Neutrophil (primary cell): ENCODE data around the gene OSGIN1.

ENCODE experiments used
- H3K27ac ChIP-seq: fragments of 200-600 bp; sonication (generic); 2 replicates; pipeline ENCODE4 v1.5.1; 2016; ENCODE audit warnings: mild to moderate bottlenecking, moderate library complexity
- H3K27me3 ChIP-seq: fragments of 200-600 bp; sonication (generic); 2 replicates; pipeline ENCODE4 v1.6.0; 2016; ENCODE audit warnings: mild to moderate bottlenecking
- H3K36me3 ChIP-seq: fragments of 200-600 bp; sonication (generic); 2 replicates; pipeline ENCODE4 v1.5.1; 2017
- H3K4me1 ChIP-seq, 2 experiments: fragments of 200-600 bp in 1 of 2; sonication (generic) in 1 of 2; 1 replicate in 1 of 2; 2 replicates in 1 of 2; pipeline versions ENCODE4 v1.5.1 to v1.6.1; 2013 to 2016; ENCODE audit warnings: low read depth in 1 of 2, low read length in 1 of 2, mild to moderate bottlenecking in 1 of 2, moderate library complexity in 1 of 2; ENCODE audit not compliant: control insufficient read depth in 1 of 2, insufficient read depth in 1 of 2
- H3K4me3 ChIP-seq, 2 experiments: fragments of 200-600 bp in 1 of 2; sonication (generic) in 1 of 2; 1 replicate in 1 of 2; 2 replicates in 1 of 2; pipeline ENCODE4 v1.5.1; 2013 to 2016; ENCODE audit warnings: low read depth in 1 of 2, low read length in 1 of 2, mild to moderate bottlenecking in 1 of 2, moderate library complexity in 1 of 2
- H3K9me3 ChIP-seq: fragments of 200-600 bp; sonication (generic); 2 replicates; pipeline ENCODE4 v1.5.1; 2016
- TF ChIP-seq, protein P1 (sequence below): fragments of 200-600 bp; sonication (generic); IDR thresholded peaks from 2 replicates; pipeline ENCODE4 v1.5.1; 2016; ENCODE audit warnings: antibody characterized with exemption

The OSGIN1 gene

DNA sequence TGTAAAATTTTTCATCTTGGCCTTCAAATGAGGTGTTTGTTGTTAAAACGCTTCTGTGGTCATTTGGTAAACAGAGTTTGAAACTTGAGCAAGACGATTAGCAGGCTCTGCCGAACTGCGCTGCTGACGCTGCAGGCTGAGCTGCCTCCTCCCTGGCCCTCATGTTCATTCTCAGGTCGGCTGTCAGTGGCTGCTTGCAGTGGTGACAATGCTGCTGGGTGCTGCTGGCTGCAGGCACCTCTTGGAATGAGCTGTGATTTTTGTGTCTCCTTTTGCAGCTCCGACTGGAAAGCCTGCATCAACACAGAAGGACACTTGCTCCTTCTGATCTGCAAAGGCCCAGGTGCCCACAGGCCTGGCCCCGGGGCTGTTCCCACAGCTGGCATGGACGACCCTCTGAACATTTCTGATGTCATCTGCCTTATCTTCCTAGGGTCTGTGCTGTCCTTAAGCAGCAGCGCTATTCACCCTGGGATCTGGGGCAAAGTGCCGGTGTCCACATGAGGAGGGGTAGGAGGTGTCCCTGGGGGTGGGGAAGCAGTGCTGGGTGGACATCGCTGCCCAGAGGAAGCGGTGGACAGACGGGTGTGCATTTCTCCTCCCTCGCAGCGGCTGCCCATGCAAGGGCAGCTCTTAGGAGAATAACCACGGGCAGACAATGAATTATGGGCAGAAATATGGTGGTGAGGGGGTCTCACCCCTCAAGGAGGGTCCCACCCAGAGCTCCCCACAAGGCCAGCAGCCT, 23.1 kb upstream of the OSGIN1 start:
- Histone ChIP-seq H3K27me3 (no peaks in the 10 kb centered on the region), H3K36me3 (peaks cover under 1% of the 10 kb centered on the region), H3K27ac (no peak overlapping the region), H3K4me1 (no peaks in the 10 kb centered on the region), H3K9me3 (no peaks in the 10 kb centered on the region), H3K4me3 (no peak overlapping the region)
- TF ChIP-seq, protein P1, sequence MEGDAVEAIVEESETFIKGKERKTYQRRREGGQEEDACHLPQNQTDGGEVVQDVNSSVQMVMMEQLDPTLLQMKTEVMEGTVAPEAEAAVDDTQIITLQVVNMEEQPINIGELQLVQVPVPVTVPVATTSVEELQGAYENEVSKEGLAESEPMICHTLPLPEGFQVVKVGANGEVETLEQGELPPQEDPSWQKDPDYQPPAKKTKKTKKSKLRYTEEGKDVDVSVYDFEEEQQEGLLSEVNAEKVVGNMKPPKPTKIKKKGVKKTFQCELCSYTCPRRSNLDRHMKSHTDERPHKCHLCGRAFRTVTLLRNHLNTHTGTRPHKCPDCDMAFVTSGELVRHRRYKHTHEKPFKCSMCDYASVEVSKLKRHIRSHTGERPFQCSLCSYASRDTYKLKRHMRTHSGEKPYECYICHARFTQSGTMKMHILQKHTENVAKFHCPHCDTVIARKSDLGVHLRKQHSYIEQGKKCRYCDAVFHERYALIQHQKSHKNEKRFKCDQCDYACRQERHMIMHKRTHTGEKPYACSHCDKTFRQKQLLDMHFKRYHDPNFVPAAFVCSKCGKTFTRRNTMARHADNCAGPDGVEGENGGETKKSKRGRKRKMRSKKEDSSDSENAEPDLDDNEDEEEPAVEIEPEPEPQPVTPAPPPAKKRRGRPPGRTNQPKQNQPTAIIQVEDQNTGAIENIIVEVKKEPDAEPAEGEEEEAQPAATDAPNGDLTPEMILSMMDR, result no peak

DNA sequence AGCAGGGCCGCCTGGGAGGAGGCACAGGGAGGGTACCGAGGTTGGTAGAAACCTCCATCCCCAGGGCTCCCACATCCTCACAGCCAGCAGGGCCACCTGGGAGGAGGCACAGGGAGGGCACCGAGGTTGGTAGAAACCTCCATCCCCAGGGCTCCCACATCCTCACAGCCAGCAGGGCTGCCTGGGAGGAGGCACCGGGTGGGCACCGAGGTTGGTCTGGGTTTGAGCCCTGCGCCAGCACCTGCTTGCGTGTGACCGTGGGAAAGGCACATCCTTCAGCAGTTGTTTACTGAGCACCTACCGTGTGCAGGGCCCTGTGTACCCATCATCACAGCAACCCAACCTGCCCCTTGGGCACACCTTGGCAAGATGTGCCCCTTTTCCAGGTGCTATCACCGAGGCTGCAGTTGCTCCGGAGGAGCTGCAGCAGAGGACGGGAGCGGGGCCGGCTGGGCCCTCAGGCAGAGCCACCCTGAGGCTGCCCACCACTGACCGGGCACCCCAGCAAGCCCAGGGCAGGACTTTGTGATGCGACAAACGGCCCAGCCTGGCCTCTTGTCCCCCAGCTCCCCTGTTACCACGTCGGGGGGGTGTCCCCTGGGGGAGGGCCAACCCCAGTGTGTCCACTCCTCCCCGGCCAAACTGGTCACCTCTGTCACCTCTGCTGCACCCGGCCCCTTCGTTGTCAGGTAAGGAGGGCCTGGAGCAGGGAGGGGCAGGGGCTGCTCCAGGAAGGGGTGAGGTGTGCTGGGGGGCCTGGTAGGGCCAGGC, 22.1 kb upstream of the OSGIN1 start:
- Histone ChIP-seq H3K27ac (no peak overlapping the region), H3K27me3 (no peaks in the 10 kb centered on the region), H3K4me1 (no peaks in the 10 kb centered on the region), H3K36me3 (no peaks in the 10 kb centered on the region), H3K9me3 (no peaks in the 10 kb centered on the region), H3K4me3 (no peak overlapping the region)
- TF ChIP-seq, protein P1, result no peak

DNA sequence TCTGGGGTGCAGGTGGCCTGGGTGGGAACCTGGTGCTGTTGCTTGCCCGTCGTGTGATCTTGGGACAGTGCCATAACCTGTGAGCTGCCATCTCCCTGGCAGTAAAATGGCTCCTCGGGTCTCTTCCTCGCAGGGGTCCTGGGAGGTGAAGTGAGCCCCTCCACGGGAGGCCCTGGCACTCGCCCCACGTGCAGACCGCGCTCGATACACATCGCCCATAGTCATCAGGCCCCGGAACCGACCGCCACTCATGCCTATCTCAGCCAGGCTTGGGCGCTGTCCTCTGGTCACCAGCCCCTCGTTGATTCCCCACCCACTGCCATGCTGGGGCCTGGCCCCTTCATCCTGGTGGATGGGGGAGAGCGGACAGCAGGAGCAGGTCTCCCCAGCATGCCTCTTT, 21.5 kb upstream of the OSGIN1 start:
- H3K27me3 ChIP-seq, result no peaks in the 10 kb centered on the region
- H3K27ac ChIP-seq, result no peak overlapping the region
- H3K36me3 ChIP-seq, result no peaks in the 10 kb centered on the region
- no peaks in the 10 kb centered on the region for H3K9me3 ChIP-seq
- TF ChIP-seq, protein P1, result no peak
- H3K4me1 ChIP-seq, result no peaks in the 10 kb centered on the region
- H3K4me3 ChIP-seq, result no peak overlapping the region

DNA sequence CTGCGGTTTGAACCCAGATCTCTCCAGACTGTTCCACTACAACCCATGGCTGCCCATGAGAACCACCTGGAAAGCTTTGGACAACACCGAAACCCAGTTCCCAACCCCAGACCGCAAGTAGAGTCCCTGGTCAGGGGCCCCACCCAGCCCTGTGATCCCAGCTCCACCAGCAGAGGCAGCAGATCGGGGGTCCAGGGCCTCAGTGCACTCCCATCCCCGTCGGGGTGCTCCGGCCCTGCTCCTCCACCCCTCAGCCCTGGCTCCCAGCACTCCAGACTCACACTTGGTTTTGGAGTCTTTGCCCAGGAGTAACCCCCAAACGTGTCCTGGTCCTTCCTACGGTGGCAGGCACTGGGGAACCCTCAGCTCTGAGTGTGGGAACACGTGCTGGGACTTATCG, 20.7 kb upstream of the OSGIN1 start:
- no peaks in the 10 kb centered on the region for H3K36me3 ChIP-seq
- H3K27ac ChIP-seq, result no peak overlapping the region
- no peaks in the 10 kb centered on the region for H3K27me3 ChIP-seq
- TF ChIP-seq, protein P1, result no peak
- no peaks in the 10 kb centered on the region for H3K4me1 ChIP-seq
- no peak overlapping the region for H3K4me3 ChIP-seq
- H3K9me3 ChIP-seq, result no peaks in the 10 kb centered on the region

DNA sequence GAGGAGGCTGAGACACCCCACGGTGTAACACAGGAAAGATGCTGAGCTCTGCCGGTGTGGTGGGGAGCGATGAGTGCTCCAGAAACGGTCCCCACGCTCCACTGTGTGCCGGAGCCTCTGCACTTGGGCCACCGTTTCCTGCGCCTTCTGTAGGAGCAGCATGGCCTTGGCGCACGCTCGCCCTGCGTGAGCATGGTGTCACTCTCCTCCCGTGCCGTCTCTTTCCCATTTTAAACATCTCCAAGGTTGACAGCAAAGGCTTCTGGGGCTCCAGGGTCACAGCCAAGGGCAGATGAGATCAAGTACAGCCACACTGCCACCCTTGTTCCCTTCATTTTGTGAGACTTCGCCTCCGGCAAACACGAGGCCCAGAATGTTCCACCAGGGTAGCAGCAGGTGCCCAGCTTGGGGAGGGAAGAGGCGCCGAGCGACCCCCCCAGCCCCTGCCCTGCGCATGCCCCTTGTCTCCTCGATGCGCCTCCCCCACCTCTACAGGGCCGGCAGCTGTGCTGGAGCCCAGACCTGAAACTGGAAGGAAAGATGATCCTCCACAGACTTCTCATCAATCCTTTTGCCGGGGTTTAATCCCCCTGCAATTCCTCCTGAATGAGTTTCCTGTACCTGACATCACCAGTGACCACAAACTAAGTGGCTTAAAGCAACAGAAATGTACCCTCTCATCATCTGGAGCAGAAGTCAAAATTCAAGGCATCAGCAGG, 19.9 kb upstream of the OSGIN1 start:
- TF ChIP-seq, protein P1, result no peak
- H3K27ac ChIP-seq, result no peak overlapping the region
- no peaks in the 10 kb centered on the region for H3K27me3 ChIP-seq
- no peaks in the 10 kb centered on the region for H3K36me3 ChIP-seq
- H3K9me3 ChIP-seq, result no peaks in the 10 kb centered on the region
- H3K4me1 ChIP-seq, result no peaks in the 10 kb centered on the region
- no peak overlapping the region for H3K4me3 ChIP-seq
